SK-N-SH (cell line): ENCODE data around the gene IGF1R. TPM values are rescaled to one million over a fixed set of nuclear protein-coding genes. Genes with fewer than 3 reads are reported as not detected.

Experiments used
- CTCF ChIA-PET: fragments of 300-600, 350-600 bp; formaldehyde crosslinking; extraction: SDS; loops from one replicate; lab custom pipeline; 2021; lab: Yijun Ruan, JAX
- POLR2A ChIA-PET: fragments of 350-600 bp; sonication (Branson Sonifier 250); formaldehyde crosslinking; extraction: SDS; loops from one replicate; lab custom pipeline; 2020; ENCODE audit warnings: antibody characterized with exemption, inconsistent platforms; lab: Yijun Ruan, JAX
- DNase-seq: peaks from one replicate; pipeline ENCODE4 v3.0.0; 2012
- H2AFZ ChIP-seq: fragments of 200-600 bp; sonication (generic); 2 replicates; pipeline ENCODE4 v1.8.1; 2016; ENCODE audit warnings: antibody characterized with exemption, mild to moderate bottlenecking, low read depth
- H3F3A ChIP-seq: fragments of 200-600 bp; sonication (generic); replicated peaks from 2 replicates; pipeline ENCODE3; 2016; ENCODE audit warnings: antibody characterized with exemption, mild to moderate bottlenecking; ENCODE audit not compliant: insufficient read depth
- H3K27ac ChIP-seq, 2 experiments: fragments of 200-500 bp in 1 of 2; fragments of 200-600 bp in 1 of 2; sonication (Bioruptor generic) in 1 of 2; sonication (generic), shearing (Covaris generic) in 1 of 2; 2 replicates each; pipeline versions ENCODE4 v1.5.1 to v1.6.1; 2014 to 2016; ENCODE audit warnings: low read depth in 2 of 2, inconsistent platforms in 1 of 2, low read length in 1 of 2, mild to moderate bottlenecking in 1 of 2, mixed read lengths in 1 of 2
- H3K27me3 ChIP-seq: fragments of 200-600 bp; sonication (generic), shearing (Covaris generic); 2 replicates; pipeline ENCODE4 v1.6.1; 2016; ENCODE audit warnings: mixed run types; ENCODE audit not compliant: insufficient read depth
- H3K36me3 ChIP-seq, 2 experiments: fragments of 200-500 bp in 1 of 2; fragments of 200-600 bp in 1 of 2; sonication (Bioruptor generic) in 1 of 2; sonication (generic) in 1 of 2; replicated peaks in 1 of 2; 2 replicates each; pipeline versions ENCODE3 to v1.5.1; 2014 to 2016; ENCODE audit warnings: low read length in 1 of 2, mild to moderate bottlenecking in 1 of 2; ENCODE audit not compliant: insufficient read depth in 2 of 2, control insufficient read depth in 1 of 2
- H3K4me1 ChIP-seq, 2 experiments: fragments of 200-500 bp in 1 of 2; fragments of 200-600 bp in 1 of 2; sonication (Bioruptor generic) in 1 of 2; sonication (generic), shearing (Covaris generic) in 1 of 2; 2 replicates each; pipeline versions ENCODE4 v1.5.1 to v1.6.1; 2014 to 2016; ENCODE audit warnings: low read depth in 1 of 2, low read length in 1 of 2, mixed run types in 1 of 2; ENCODE audit not compliant: insufficient read depth in 2 of 2, control insufficient read depth in 1 of 2
- H3K4me2 ChIP-seq: fragments of 200-600 bp; sonication (generic), shearing (Covaris generic); 2 replicates; pipeline ENCODE4 v1.6.1; 2017; ENCODE audit warnings: mixed run types
- H3K4me3 ChIP-seq, 2 experiments: fragments of 200-500 bp in 1 of 2; fragments of 200-600 bp in 1 of 2; sonication (Bioruptor generic) in 1 of 2; sonication (generic), shearing (Covaris generic) in 1 of 2; 2 replicates each; pipeline versions ENCODE4 v1.5.1 to v1.8.1; 2014 to 2016; ENCODE audit warnings: low read depth in 2 of 2, inconsistent platforms in 1 of 2, low read length in 1 of 2, mild to moderate bottlenecking in 1 of 2, mixed read lengths in 1 of 2, moderate library complexity in 1 of 2
- H3K79me2 ChIP-seq: fragments of 200-600 bp; sonication (generic); 2 replicates; pipeline ENCODE4 v1.8.1; 2017; ENCODE audit warnings: mild to moderate bottlenecking; ENCODE audit not compliant: insufficient read depth
- H3K9ac ChIP-seq: fragments of 200-600 bp; sonication (generic); 2 replicates; pipeline ENCODE4 v1.6.1; 2017; ENCODE audit warnings: mixed run types
- H3K9me2 ChIP-seq: fragments of 200-600 bp; sonication (generic); 2 replicates; pipeline ENCODE4 v1.6.1; 2017; ENCODE audit warnings: mixed run types
- H3K9me3 ChIP-seq: fragments of 200-600 bp; sonication (generic); 2 replicates; pipeline ENCODE4 v1.6.1; 2017; ENCODE audit warnings: mixed run types, mild to moderate bottlenecking, moderate library complexity
- H4K20me1 ChIP-seq: fragments of 200-600 bp; sonication (generic); 2 replicates; pipeline ENCODE4 v1.6.1; 2017; ENCODE audit warnings: mild to moderate bottlenecking, mixed run types; ENCODE audit not compliant: insufficient read depth
- CHD2 ChIP-seq: fragments of 150-350 bp; IDR thresholded peaks from 2 replicates; pipeline ENCODE4 v1.6.1; 2018; ENCODE audit warnings: low read length; ENCODE audit not compliant: partially characterized antibody
- ELF1 ChIP-seq: IDR thresholded peaks from 2 replicates; pipeline ENCODE4 v1.4.0; 2012
- EZH2phosphoT487 ChIP-seq: fragments of 200-600 bp; sonication (generic); IDR thresholded peaks from 2 replicates; pipeline ENCODE4 v1.6.1; 2017; ENCODE audit warnings: low read depth, mixed run types, mild to moderate bottlenecking, antibody characterized with exemption, moderate library complexity, borderline replicate concordance
- FOXJ3 ChIP-seq: sonication (generic); formaldehyde crosslinking; IDR thresholded peaks from 2 replicates; pipeline ENCODE4 v1.5.1; 2020; ENCODE audit warnings: mild to moderate bottlenecking, missing genetic modification reagents
- GABPA ChIP-seq: IDR thresholded peaks from 2 replicates; pipeline ENCODE4 v1.4.0; 2012; ENCODE audit warnings: low read depth, mild to moderate bottlenecking
- GATA2 ChIP-seq: sonication (generic); formaldehyde crosslinking; IDR thresholded peaks from 2 replicates; pipeline ENCODE4 v1.5.0; 2020; ENCODE audit warnings: mild to moderate bottlenecking, missing genetic modification reagents
- JUND ChIP-seq: IDR thresholded peaks from 2 replicates; pipeline ENCODE4 v1.4.0; 2012
- MXI1 ChIP-seq: IDR thresholded peaks from 2 replicates; pipeline ENCODE4 v1.6.1; 2012; ENCODE audit warnings: mild to moderate bottlenecking, low read depth, low read length, improper control_type of control experiment
- NFIC ChIP-seq: IDR thresholded peaks from 2 replicates; pipeline ENCODE4 v1.4.0; 2012; ENCODE audit warnings: borderline replicate concordance
- NRF1 ChIP-seq: IDR thresholded peaks from 2 replicates; pipeline ENCODE4 v1.6.1; 2012; ENCODE audit warnings: low read depth, mild to moderate bottlenecking, low read length
- RAD21 ChIP-seq: IDR thresholded peaks from 2 replicates; pipeline ENCODE4 v1.6.1; 2012; ENCODE audit warnings: mild to moderate bottlenecking, low read length
- RFX5 ChIP-seq: IDR thresholded peaks from 2 replicates; pipeline ENCODE4 v1.6.1; 2012; ENCODE audit warnings: mild to moderate bottlenecking, improper control_type of control experiment, low read length
- RXRA ChIP-seq: IDR thresholded peaks from 2 replicates; pipeline ENCODE4 v1.4.0; 2012; ENCODE audit warnings: low read depth, mild to moderate bottlenecking, borderline replicate concordance
- SIN3A ChIP-seq: IDR thresholded peaks from 2 replicates; pipeline ENCODE4 v1.6.1; 2012; ENCODE audit warnings: low read depth, mild to moderate bottlenecking, low read length, moderate library complexity, borderline replicate concordance
- SMC3 ChIP-seq: IDR thresholded peaks from 2 replicates; pipeline ENCODE4 v1.6.1; 2012; ENCODE audit warnings: low read depth, low read length, improper control_type of control experiment
- TCF12 ChIP-seq: IDR thresholded peaks from 2 replicates; pipeline ENCODE4 v1.4.0; 2012
- TEAD4 ChIP-seq: IDR thresholded peaks from 2 replicates; pipeline ENCODE4 v1.4.0; 2012; ENCODE audit warnings: mild to moderate bottlenecking, borderline replicate concordance; ENCODE audit not compliant: insufficient read depth
- WGBS: methylation state at CpG from one replicate; pipeline ENCODE4 v1.1.6; 2017; ENCODE audit warnings: low lambda C conversion rate; 5-methylcytosine and 5-hydroxymethylcytosine counted together
- polyA plus RNA-seq, 3 experiments: library from polyadenylated mRNA; depleted of rRNA; stranded (reverse); fragments of >200 nt; gene quantifications; 2 replicates each; pipeline ENCODE4 v1.2.3, GENCODE V29; 2012
- TF ChIP-seq, protein P1 (sequence below): fragments of 150-350 bp; IDR thresholded peaks from 2 replicates; pipeline ENCODE4 v1.6.1; 2017; ENCODE audit warnings: antibody characterized with exemption, low read length, low read depth, borderline replicate concordance
- TF ChIP-seq, protein P2 (sequence below): IDR thresholded peaks from 2 replicates; pipeline ENCODE4 v1.4.0; 2012; ENCODE audit warnings: low read depth, borderline replicate concordance
- TF ChIP-seq, protein P3 (sequence below): IDR thresholded peaks from 2 replicates; pipeline ENCODE4 v1.4.0; 2012; ENCODE audit warnings: low read depth

Gene IGF1R
- polyA plus RNA-seq, 1 of the 3 experiments (the other 2 are of a cell fraction) = 9.5 TPM

DNA sequence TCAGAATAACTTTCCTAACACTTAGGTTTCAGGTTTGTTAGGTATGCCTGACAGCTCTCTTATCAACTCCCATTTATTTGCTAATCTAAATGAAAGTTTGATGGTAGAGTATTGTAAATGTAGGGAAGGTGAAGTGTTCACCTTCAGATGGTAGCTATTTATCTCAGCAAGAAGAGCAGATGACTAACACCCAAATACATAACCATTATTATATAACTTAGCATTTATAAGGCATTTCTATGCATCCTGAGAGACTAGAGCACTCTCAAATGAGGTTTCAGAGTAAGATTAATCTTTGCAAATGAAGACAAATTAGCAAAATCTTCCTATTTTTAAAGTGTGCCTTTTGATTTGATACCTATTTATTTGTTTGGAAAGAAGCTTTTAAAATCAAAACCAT, 143.8 kb downstream of the IGF1R start:
- Histone ChIP-seq H3K27ac (no peak overlapping the region), H3K4me2 (no peak overlapping the region), H3K4me3 (no peak overlapping the region), H2AFZ (no peak overlapping the region), H3K9me3 (no peaks in the 10 kb centered on the region), H3K79me2 (peaks cover 55% of the 10 kb centered on the region; the same call in 1 of the 2 replicates)
- DNase-seq = no peak
- TF ChIP-seq SMC3 (no peak), NFIC (no peak), MXI1 (no peak), ELF1 (no peak)
- TF ChIP-seq, protein P1, sequence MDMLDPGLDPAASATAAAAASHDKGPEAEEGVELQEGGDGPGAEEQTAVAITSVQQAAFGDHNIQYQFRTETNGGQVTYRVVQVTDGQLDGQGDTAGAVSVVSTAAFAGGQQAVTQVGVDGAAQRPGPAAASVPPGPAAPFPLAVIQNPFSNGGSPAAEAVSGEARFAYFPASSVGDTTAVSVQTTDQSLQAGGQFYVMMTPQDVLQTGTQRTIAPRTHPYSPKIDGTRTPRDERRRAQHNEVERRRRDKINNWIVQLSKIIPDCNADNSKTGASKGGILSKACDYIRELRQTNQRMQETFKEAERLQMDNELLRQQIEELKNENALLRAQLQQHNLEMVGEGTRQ = no peak
- TF ChIP-seq, all 33 proteins: peak for 0
- Histone ChIP-seq H3K9me2 (no peaks in the 10 kb centered on the region), H3F3A (no peaks in the 10 kb centered on the region), H3K4me1 (peaks cover 16 to 18% of the 10 kb centered on the region in 2 experiments; a peak in 2 of 4 replicates), H3K36me3 (no peaks in the 10 kb centered on the region), H4K20me1 (peaks cover 18% of the 10 kb centered on the region), H3K27me3 (no peaks in the 10 kb centered on the region), H3K9ac (no peak overlapping the region)
- ChIA-PET CTCF (interaction anchor here (0.6 to 11.3 kb wide), 11 partner anchors 11 to 285 kb away, joined by 3 to 77 read pairs (median 3); no protein-coding TSS in a partner anchor), POLR2A (no interaction called here)

DNA sequence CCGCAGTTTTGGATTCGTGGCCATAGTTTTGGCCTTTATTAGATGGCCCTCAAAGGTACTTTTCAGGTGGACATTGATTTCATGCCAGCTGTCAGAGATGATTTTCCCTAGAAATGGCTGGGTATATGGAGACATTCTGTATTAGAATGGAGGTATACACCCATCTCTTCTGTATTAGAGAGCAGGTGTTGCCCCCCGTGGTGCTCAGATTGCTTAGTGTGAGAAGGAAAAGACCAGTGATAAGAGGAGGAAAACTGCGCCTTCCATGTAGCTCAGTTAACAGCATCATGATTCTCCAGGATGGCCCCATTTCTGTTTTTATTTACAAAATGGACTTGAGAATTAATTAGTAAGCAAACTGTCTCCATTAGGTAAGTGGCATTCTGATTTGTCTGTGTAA, 145.9 kb downstream of the IGF1R start:
- Histone ChIP-seq H3K36me3 (no peaks in the 10 kb centered on the region), H3K4me1 (peaks cover 6 to 17% of the 10 kb centered on the region in 2 experiments), H3K27me3 (no peaks in the 10 kb centered on the region), H3K4me2 (no peak overlapping the region), H3K9me2 (no peaks in the 10 kb centered on the region), H3K79me2 (peaks cover 55% of the 10 kb centered on the region; the same call in 1 of the 2 replicates), H3K9me3 (no peaks in the 10 kb centered on the region)
- POLR2A ChIA-PET = no interaction called here
- TF ChIP-seq GABPA (no peak), EZH2phosphoT487 (no peak), CHD2 (no peak)
- TF ChIP-seq, all 33 proteins: peak for 0
- DNase-seq = no peak
- Histone ChIP-seq H2AFZ (no peak overlapping the region), H3K9ac (no peak overlapping the region), H4K20me1 (peaks cover 13% of the 10 kb centered on the region), H3K27ac (no peak overlapping the region), H3F3A (peaks cover 3% of the 10 kb centered on the region), H3K4me3 (no peak overlapping the region)
- CTCF ChIA-PET = interaction anchor here (0.8 to 11.3 kb wide), 4 partner anchors 15 to 365 kb away, joined by 3 to 77 read pairs (median 4); no protein-coding TSS in a partner anchor
- 97% methylated on average over 4 of the region's 4 CpGs for WGBS

DNA sequence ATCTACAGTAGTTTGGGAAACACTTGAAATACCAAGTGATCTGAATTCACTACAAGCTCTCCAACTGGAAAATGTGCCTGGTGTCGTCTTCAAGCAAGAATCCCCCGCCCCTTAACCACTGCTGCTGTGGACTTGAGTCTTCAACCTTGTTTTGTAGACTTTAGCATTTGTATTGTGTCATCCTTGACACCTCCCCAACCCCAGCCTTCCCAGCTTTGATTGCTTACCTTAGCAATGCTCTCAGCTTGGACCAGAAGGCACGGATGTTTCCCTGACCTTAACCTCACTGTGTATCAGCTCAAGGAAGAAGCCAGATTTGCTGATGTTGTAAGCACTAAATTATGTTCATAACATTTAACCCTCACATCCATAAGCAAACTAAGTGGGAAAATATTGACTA, 146.4 kb downstream of the IGF1R start:
- Histone ChIP-seq H3K4me2 (no peak overlapping the region), H3K27me3 (no peaks in the 10 kb centered on the region), H3K79me2 (peaks cover 55% of the 10 kb centered on the region; the same call in 1 of the 2 replicates), H3K36me3 (no peaks in the 10 kb centered on the region), H3K9me2 (no peaks in the 10 kb centered on the region), H3F3A (peaks cover 8% of the 10 kb centered on the region), H3K27ac (no peak overlapping the region), H3K9ac (no peak overlapping the region), H3K4me1 (peaks cover 12 to 22% of the 10 kb centered on the region in 2 experiments), H2AFZ (no peak overlapping the region), H3K9me3 (no peaks in the 10 kb centered on the region), H4K20me1 (peaks cover 14% of the 10 kb centered on the region), H3K4me3 (no peak overlapping the region)
- no peak for DNase-seq
- ChIA-PET CTCF (interaction anchor here (1.3 to 11.3 kb wide), 2 partner anchors 15 to 135 kb away, joined by 4 to 77 read pairs; no protein-coding TSS in a partner anchor), POLR2A (no interaction called here)
- 70% methylated on average over 3 of the region's 3 CpGs for WGBS
- no peak for TF ChIP-seq CHD2
- TF ChIP-seq EZH2phosphoT487 = no peak
- TF ChIP-seq GABPA = no peak
- no peak for TF ChIP-seq GATA2 (CRISPR knock-in tag)
- TF ChIP-seq, protein P2, sequence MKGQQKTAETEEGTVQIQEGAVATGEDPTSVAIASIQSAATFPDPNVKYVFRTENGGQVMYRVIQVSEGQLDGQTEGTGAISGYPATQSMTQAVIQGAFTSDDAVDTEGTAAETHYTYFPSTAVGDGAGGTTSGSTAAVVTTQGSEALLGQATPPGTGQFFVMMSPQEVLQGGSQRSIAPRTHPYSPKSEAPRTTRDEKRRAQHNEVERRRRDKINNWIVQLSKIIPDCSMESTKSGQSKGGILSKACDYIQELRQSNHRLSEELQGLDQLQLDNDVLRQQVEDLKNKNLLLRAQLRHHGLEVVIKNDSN = no peak
- TF ChIP-seq MXI1 = no peak
- TF ChIP-seq NRF1 = no peak
- no peak for TF ChIP-seq SMC3
- TF ChIP-seq RFX5 = no peak
- TF ChIP-seq, protein P3, sequence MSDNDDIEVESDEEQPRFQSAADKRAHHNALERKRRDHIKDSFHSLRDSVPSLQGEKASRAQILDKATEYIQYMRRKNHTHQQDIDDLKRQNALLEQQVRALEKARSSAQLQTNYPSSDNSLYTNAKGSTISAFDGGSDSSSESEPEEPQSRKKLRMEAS = no peak
- no peak for TF ChIP-seq JUND
- no peak for TF ChIP-seq TCF12
- TF ChIP-seq ELF1 = no peak
- no peak for TF ChIP-seq RXRA
- TF ChIP-seq SIN3A = no peak
- no peak for TF ChIP-seq FOXJ3
- no peak for TF ChIP-seq RAD21
- TF ChIP-seq TEAD4 = no peak
